K562 (cell line): ENCODE measurements around the gene SET. TPM values are rescaled to one million over a fixed set of nuclear protein-coding genes. Genes with fewer than 3 reads are reported as not detected.

ENCODE experiments used
- ATF1 ChIP-seq, 2 experiments: fragments of 450-650 bp in 1 of 2; IDR thresholded peaks; 2 replicates each; pipeline ENCODE4 v1.6.1; 2016; ENCODE audit warnings: missing compliant biosample characterization in 1 of 2, missing genetic modification characterization in 1 of 2
- CBFA2T3 ChIP-seq: fragments of 450-650 bp; IDR thresholded peaks from 2 replicates; pipeline ENCODE4 v1.6.1; 2017
- CREB1 ChIP-seq, 2 experiments: sonication (generic) in 1 of 2; formaldehyde crosslinking in 1 of 2; IDR thresholded peaks; 2 replicates each; pipeline versions ENCODE4 v1.6.1 to v1.8.0; 2012 to 2022; ENCODE audit warnings: inconsistent platforms in 1 of 2, mild to moderate bottlenecking in 1 of 2, missing genetic modification reagents in 1 of 2, moderate library complexity in 1 of 2
- CREBBP ChIP-seq: IDR thresholded peaks from one replicate; pipeline ENCODE4 v1.6.1; 2012; ENCODE audit warnings: low read depth, mild to moderate bottlenecking, control low read depth, inconsistent platforms, low read length
- EP300 ChIP-seq: IDR thresholded peaks from 2 replicates; pipeline ENCODE4 v1.6.1; 2012; ENCODE audit warnings: low read length, improper control_type of control experiment
- FOXA1 ChIP-seq: fragments of 450-650 bp; IDR thresholded peaks from 2 replicates; pipeline ENCODE4 v1.6.1; 2016; ENCODE audit warnings: mild to moderate bottlenecking, borderline replicate concordance
- GATA2 ChIP-seq: sonication (generic); formaldehyde crosslinking; IDR thresholded peaks from 2 replicates; pipeline ENCODE4 v1.4.0; 2020; ENCODE audit warnings: mild to moderate bottlenecking, missing genetic modification reagents
- GMEB1 ChIP-seq: fragments of 250-450 bp; sonication (Bioruptor Pico); IDR thresholded peaks from 2 replicates; pipeline ENCODE4 v1.4.0; 2020; ENCODE audit warnings: mild to moderate bottlenecking
- HMBOX1 ChIP-seq: sonication (generic); IDR thresholded peaks from 2 replicates; pipeline ENCODE4 v1.6.1; 2016
- RBFOX2 ChIP-seq: fragments of 200-400 bp; formaldehyde crosslinking; IDR thresholded peaks from 2 replicates; pipeline ENCODE4 v1.6.1; 2017; ENCODE audit warnings: low read depth, mild to moderate bottlenecking, low read length, moderate library complexity
- SIN3B ChIP-seq: fragments of 450-650 bp; IDR thresholded peaks from 2 replicates; pipeline ENCODE4 v1.6.1; 2017; ENCODE audit warnings: low read depth, mild to moderate bottlenecking, moderate library complexity
- TRIM28 ChIP-seq: fragments of 450-650 bp; IDR thresholded peaks from 2 replicates; pipeline ENCODE4 v1.6.1; 2017
- ZBTB7A ChIP-seq: IDR thresholded peaks from 2 replicates; pipeline ENCODE4 v1.6.1; 2011; ENCODE audit warnings: low read depth, mild to moderate bottlenecking, low read length, moderate library complexity, borderline replicate concordance; ENCODE audit not compliant: control insufficient read depth
- ZKSCAN1 ChIP-seq: fragments of 150-350 bp; IDR thresholded peaks from 2 replicates; pipeline ENCODE4 v1.6.1; 2016; ENCODE audit warnings: low read depth, low read length
- ZNF212 ChIP-seq: fragments of 450-650 bp; formaldehyde crosslinking; IDR thresholded peaks from 2 replicates; pipeline ENCODE4 v1.4.0; 2020; ENCODE audit warnings: mild to moderate bottlenecking
- ZNF778 ChIP-seq: fragments of 450-650 bp; formaldehyde crosslinking; IDR thresholded peaks from 2 replicates; pipeline ENCODE4 v1.4.0; 2020; ENCODE audit warnings: mild to moderate bottlenecking, moderate library complexity
- polyA plus RNA-seq, 8 experiments: library from polyadenylated mRNA; depleted of rRNA in 4 of 8; stranded (reverse) in 5 of 8; unstranded in 3 of 8; fragments of >200 nt; fragmentation: Nextera tagmentation in 2 of 8; fragmentation: Illumina TruSeq in 1 of 8; extraction: Ambion mirVana in 2 of 8; extraction: Trizol in 1 of 8; gene quantifications; 2 replicates each; pipeline versions ENCODE4 v1.2.1 to v1.2.3, GENCODE V29; 2011 to 2014; ENCODE audit warnings: inconsistent platforms in 1 of 8, missing spikeins in 1 of 8
- total RNA-seq, 7 experiments: library from RNA; depleted of rRNA in 6 of 7; stranded (reverse); fragments of >200 nt in 6 of 7; fragmentation: Illumina TruSeq in 2 of 7; extraction: Trizol in 2 of 7; gene quantifications; 2 replicates each; pipeline versions ENCODE4 v1.2.1 to v1.2.3, GENCODE V29; 2011 to 2021; ENCODE audit warnings: low replicate concordance in 1 of 7
- TF ChIP-seq, protein P1 (sequence below): sonication (generic); formaldehyde crosslinking; IDR thresholded peaks from 2 replicates; pipeline ENCODE4 v1.8.0; 2022; ENCODE audit warnings: mild to moderate bottlenecking, missing genetic modification reagents
- TF ChIP-seq, protein P2 (sequence below): fragments of 250-450 bp; sonication (Bioruptor Pico); IDR thresholded peaks from 2 replicates; pipeline ENCODE4 v1.5.1; 2021; ENCODE audit warnings: mild to moderate bottlenecking
- TF ChIP-seq, protein P3 (sequence below), 3 experiments: fragments of 200-800 bp in 1 of 3; sonication (Bioruptor generic) in 1 of 3; sonication (generic) in 1 of 3; formaldehyde crosslinking in 1 of 3; IDR thresholded peaks; 2 replicates each; pipeline versions ENCODE4 v1.6.1 to v1.8.0; 2016 to 2022; ENCODE audit warnings: mild to moderate bottlenecking in 2 of 3, missing compliant biosample characterization in 2 of 3, missing genetic modification characterization in 2 of 3, missing genetic modification reagents in 1 of 3
- TF ChIP-seq, protein P4 (sequence below): fragments of 450-650 bp; IDR thresholded peaks from 2 replicates; pipeline ENCODE4 v1.6.1; 2016; ENCODE audit warnings: low read depth, mild to moderate bottlenecking, moderate library complexity

SET gene
- total and polyA plus RNA-seq, 9 of the 15 experiments (the other 6 are each of a cell fraction or from before 2014, with no cell fraction given) = 404 to 1,447 (median 907) TPM

DNA sequence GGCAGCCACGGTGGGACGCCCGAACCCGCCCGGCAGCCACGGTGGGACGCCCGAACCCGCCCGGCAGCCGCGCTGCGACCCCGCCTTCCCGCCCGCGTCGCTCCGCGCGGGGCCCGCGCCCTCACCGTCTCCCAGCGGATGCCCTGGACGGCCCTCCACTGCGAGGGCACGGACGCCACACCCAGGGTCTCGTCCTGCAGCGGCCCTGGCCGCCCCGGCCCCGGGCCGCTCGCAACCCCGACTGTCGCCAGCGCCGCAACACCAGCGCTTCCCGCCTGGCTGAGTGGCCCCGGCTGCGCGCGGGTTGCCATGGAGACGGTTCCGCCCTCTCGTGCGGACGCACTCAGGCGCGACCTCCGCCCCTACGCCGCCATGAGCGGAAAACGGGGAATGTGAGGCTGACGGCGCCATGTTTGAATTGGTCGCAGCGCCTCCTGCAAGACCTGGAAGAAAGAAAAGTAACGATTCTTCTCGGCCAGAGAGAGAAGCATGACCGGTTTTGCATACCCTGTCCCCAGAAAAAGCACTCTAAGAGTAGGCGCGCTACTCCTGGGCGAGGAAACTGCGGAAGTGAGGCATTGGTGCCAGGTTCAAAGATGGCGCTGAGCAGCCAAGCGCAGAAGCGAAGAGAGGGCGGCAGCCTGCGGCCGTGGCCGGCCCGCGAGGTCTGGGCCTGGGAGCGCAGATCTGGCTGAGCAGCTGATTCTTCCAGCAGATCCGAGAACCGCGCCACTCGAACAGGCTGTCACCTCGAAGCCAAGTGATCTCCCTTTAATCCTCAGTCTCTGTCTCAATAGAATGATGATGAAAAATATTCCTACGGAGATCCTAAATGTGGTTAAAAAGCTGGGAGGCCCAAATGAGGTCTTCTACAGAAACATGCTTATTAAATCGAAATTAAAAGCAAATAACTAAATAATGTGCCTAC is 32.3 kb upstream of the SET start, which contains the start of gene DYNC2I2 (continued):
- TF ChIP-seq, protein P1, sequence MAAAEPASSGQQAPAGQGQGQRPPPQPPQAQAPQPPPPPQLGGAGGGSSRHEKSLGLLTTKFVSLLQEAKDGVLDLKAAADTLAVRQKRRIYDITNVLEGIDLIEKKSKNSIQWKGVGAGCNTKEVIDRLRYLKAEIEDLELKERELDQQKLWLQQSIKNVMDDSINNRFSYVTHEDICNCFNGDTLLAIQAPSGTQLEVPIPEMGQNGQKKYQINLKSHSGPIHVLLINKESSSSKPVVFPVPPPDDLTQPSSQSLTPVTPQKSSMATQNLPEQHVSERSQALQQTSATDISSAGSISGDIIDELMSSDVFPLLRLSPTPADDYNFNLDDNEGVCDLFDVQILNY (CRISPR knock-in tag) = peak; percentile 98; the same call in 1 of the 2 replicates
- TF ChIP-seq ATF1 (CRISPR knock-in tag; IDR thresholded peaks at IDR 0.05) = peak; percentile 76
- peak; percentile 98 for TF ChIP-seq ATF1 (tag; IDR thresholded peaks at IDR 0.05)
- TF ChIP-seq ZNF212 = peak; percentile 90; the same call in 1 of the 2 replicates
- no peak; the same call in 1 of the 2 replicates for TF ChIP-seq CBFA2T3
- peak; percentile 99 for TF ChIP-seq GMEB1 (CRISPR knock-in tag)
- no peak for TF ChIP-seq CREBBP
- TF ChIP-seq, protein P2, sequence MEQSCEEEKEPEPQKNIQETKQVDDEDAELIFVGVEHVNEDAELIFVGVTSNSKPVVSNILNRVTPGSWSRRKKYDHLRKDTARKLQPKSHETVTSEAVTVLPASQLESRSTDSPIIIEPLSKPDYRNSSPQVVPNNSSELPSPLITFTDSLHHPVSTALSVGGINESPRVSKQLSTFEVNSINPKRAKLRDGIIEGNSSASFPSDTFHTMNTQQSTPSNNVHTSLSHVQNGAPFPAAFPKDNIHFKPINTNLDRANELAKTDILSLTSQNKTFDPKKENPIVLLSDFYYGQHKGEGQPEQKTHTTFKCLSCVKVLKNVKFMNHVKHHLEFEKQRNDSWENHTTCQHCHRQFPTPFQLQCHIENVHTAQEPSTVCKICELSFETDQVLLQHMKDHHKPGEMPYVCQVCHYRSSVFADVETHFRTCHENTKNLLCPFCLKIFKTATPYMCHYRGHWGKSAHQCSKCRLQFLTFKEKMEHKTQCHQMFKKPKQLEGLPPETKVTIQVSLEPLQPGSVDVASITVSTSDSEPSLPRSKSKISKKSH (CRISPR knock-in tag) = no peak
- no peak for TF ChIP-seq ZNF778 (CRISPR knock-in tag)
- TF ChIP-seq GATA2 = no peak
- TF ChIP-seq FOXA1 = no peak
- TF ChIP-seq ZBTB7A = peak; percentile 63
- TF ChIP-seq SIN3B = no peak
- no peak; the same call in 1 of the 2 replicates for TF ChIP-seq TRIM28
- peak; percentile 96 for TF ChIP-seq CREB1 (IDR thresholded peaks at IDR 0.05)
- peak; percentile 96 for TF ChIP-seq CREB1 (CRISPR knock-in tag; IDR thresholded peaks at IDR 0.05)
- TF ChIP-seq HMBOX1 = no peak
- TF ChIP-seq, protein P3, sequence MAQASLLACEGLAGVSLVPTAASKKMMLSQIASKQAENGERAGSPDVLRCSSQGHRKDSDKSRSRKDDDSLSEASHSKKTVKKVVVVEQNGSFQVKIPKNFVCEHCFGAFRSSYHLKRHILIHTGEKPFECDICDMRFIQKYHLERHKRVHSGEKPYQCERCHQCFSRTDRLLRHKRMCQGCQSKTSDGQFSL (CRISPR knock-in tag; IDR thresholded peaks at IDR 0.05) = no peak
- TF ChIP-seq, protein P3 (tag; IDR thresholded peaks at IDR 0.05) = no peak
- peak; percentile 98 for TF ChIP-seq ZKSCAN1
- TF ChIP-seq, protein P4, sequence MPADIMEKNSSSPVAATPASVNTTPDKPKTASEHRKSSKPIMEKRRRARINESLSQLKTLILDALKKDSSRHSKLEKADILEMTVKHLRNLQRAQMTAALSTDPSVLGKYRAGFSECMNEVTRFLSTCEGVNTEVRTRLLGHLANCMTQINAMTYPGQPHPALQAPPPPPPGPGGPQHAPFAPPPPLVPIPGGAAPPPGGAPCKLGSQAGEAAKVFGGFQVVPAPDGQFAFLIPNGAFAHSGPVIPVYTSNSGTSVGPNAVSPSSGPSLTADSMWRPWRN = peak; percentile 52; the same call in 1 of the 2 replicates
- peak; percentile 98 for TF ChIP-seq RBFOX2
- TF ChIP-seq EP300 = no peak
